B cell (primary cell): ENCODE results near the gene CCIN.

Experiments
- EZH2 ChIP-seq: IDR thresholded peaks from 2 replicates; pipeline ENCODE4 v1.6.1; 2012; ENCODE audit warnings: borderline replicate concordance, low read depth, mild to moderate bottlenecking, moderate library complexity, low read length; ENCODE audit not compliant: insufficient read depth, poor library complexity, severe bottlenecking
- TF ChIP-seq, protein P1 (sequence below): fragments of 200-600 bp; IDR thresholded peaks from one replicate; pipeline ENCODE4 v1.8.0; 2022; ENCODE audit warnings: antibody characterized with exemption, mild to moderate bottlenecking

DNA sequence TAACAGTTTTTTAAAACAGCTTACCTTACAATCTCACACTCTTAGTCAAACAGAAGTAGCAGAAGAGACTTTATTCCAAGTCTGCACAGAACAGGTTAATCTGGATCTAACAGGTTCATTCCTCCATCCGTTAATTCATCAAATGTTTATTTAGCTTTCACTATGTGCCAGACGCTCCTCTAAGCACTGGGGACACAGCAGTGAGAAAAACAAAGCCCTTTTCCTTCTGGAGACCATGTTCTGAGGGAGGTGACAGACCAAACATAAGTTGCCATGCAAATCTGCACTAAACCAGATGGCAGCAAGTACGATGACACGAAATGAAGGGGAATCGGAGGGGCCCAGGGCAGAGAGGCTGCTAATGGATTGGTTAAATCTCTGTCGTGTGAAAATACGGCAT lies 49.7 kb upstream of the CCIN start:
- TF ChIP-seq, protein P1, sequence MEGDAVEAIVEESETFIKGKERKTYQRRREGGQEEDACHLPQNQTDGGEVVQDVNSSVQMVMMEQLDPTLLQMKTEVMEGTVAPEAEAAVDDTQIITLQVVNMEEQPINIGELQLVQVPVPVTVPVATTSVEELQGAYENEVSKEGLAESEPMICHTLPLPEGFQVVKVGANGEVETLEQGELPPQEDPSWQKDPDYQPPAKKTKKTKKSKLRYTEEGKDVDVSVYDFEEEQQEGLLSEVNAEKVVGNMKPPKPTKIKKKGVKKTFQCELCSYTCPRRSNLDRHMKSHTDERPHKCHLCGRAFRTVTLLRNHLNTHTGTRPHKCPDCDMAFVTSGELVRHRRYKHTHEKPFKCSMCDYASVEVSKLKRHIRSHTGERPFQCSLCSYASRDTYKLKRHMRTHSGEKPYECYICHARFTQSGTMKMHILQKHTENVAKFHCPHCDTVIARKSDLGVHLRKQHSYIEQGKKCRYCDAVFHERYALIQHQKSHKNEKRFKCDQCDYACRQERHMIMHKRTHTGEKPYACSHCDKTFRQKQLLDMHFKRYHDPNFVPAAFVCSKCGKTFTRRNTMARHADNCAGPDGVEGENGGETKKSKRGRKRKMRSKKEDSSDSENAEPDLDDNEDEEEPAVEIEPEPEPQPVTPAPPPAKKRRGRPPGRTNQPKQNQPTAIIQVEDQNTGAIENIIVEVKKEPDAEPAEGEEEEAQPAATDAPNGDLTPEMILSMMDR = no peak
- no peak for TF ChIP-seq EZH2
